HepG2 (cell line): ENCODE measurements around the gene SYT17.

Experiments
- GFI1 ChIP-seq: sonication (generic); formaldehyde crosslinking; IDR thresholded peaks from 2 replicates; pipeline ENCODE4 v1.5.0; 2020; ENCODE audit warnings: missing genetic modification reagents, mild to moderate bottlenecking, borderline replicate concordance
- ZNF552 ChIP-seq: sonication (generic); formaldehyde crosslinking; IDR thresholded peaks from 2 replicates; pipeline ENCODE4 v1.9.0; 2022; ENCODE audit warnings: missing genetic modification reagents, mild to moderate bottlenecking, borderline replicate concordance

DNA sequence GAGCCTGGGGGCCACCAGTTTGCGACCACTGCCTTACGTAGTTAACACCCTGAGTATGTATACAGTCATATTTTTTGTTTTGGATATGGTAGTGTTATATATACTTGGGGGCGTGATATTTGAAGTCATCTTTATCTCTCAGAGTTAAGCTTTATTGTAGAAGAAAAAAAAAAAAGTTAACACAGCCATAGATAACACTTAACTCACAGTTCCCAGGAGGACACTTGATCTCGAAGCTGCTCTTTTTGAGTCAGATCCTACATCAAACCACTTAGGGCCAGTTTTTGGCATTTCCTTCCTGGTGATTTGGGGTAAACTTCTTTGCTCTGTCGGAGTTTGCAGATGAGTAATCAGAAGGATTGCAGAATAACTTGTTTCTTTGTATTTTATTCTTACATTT, 48.5 kb upstream of the SYT17 start:
- no peak for TF ChIP-seq ZNF552 (CRISPR knock-in tag)
- no peak for TF ChIP-seq GFI1 (CRISPR knock-in tag)
